ENCODE measurements around the gene GABRB1. TPM values are rescaled to one million over a fixed set of nuclear protein-coding genes. Genes with fewer than 3 reads are reported as not detected.

GABRB1 gene
- polyA plus RNA-seq, 3 donors, result not detected

- no peak for TF ChIP-seq CTCF (IDR thresholded peaks at IDR 0.05)
- H3K4me3 Mint-ChIP-seq, result no peak overlapping the region
Observed at GRCh38 chr4:47209833-47210232, 178.5 kb downstream of the GABRB1 start.

GRCh38 chr4:47210828-47211227 is 179.5 kb downstream of the GABRB1 start:
- Histone ChIP-seq H2AFZ (ENCODE audit: insufficient read depth, low read depth, low read length, poor library complexity, severe bottlenecking) (no peak overlapping the region), H3K36me3 (replicated peaks in 1 of 2; ENCODE audit: control insufficient read depth in 1 of 2, insufficient read depth in 2 of 2, low read length in 2 of 2) (no peaks in the 10 kb centered on the region), H3K27ac (ENCODE audit: low read depth in 1 of 2, low read length in 2 of 2) (no peak overlapping the region), H3K27me3 (ENCODE audit: control insufficient read depth in 2 of 2, insufficient read depth in 2 of 2, low read length in 2 of 2) (no peaks in the 10 kb centered on the region), H3K4me3 (replicated peaks in 1 of 3; ENCODE audit: low read depth in 2 of 3, low read length in 3 of 3) (no peak overlapping the region), H3K4me2 (replicated peaks; ENCODE audit: extremely low read depth, low read length, poor library complexity, severe bottlenecking) (no peak overlapping the region), H3K79me2 (ENCODE audit: insufficient read depth, low read length) (no peaks in the 10 kb centered on the region), H4K20me1 (ENCODE audit: insufficient read depth, low read length) (no peaks in the 10 kb centered on the region), H3K9ac (ENCODE audit: insufficient read depth, low read length, poor library complexity, severe bottlenecking) (no peak overlapping the region), H3K9me3 (replicated peaks in 1 of 2; ENCODE audit: control insufficient read depth in 1 of 2, insufficient read depth in 1 of 2, low read length in 2 of 2) (no peaks in the 10 kb centered on the region), H3K4me1 (ENCODE audit: control insufficient read depth in 1 of 2, insufficient read depth in 2 of 2, low read length in 2 of 2) (no peaks in the 10 kb centered on the region)
- intact Hi-C loops (cut with micrococcal nuclease), result no loop called here
- no peak for DNase-seq
- no peaks in the 10 kb centered on the region for H3K36me3 Mint-ChIP-seq
- no peaks in the 10 kb centered on the region for H3K4me1 Mint-ChIP-seq
- no peak overlapping the region for H3K27ac Mint-ChIP-seq
- no CpG with 5 or more reads among the region's 3 CpGs for WGBS (ENCODE audit: insufficient coverage)
- no peak for TF ChIP-seq CTCF (IDR thresholded peaks at IDR 0.05)
- peaks cover 0 to 7% (median 3%) of the 10 kb centered on the region in 3 donors for H3K27me3 Mint-ChIP-seq (ENCODE audit: low read depth in 3 of 3)
- no peak overlapping the region for H3K4me3 Mint-ChIP-seq
- no peaks in the 10 kb centered on the region for H3K9me3 Mint-ChIP-seq

More at GRCh38 chr4:47209833-47210232, 178.5 kb downstream of the GABRB1 start:
- no peaks in the 10 kb centered on the region for H3K9me3 ChIP-seq (replicated peaks in 1 of 2; ENCODE audit: control insufficient read depth in 1 of 2, insufficient read depth in 1 of 2, low read length in 2 of 2)
- no peak overlapping the region for H2AFZ ChIP-seq (ENCODE audit: insufficient read depth, low read depth, low read length, poor library complexity, severe bottlenecking)
- no peaks in the 10 kb centered on the region for H3K27me3 ChIP-seq (ENCODE audit: control insufficient read depth in 2 of 2, insufficient read depth in 2 of 2, low read length in 2 of 2)
- H3K27ac Mint-ChIP-seq, result no peak overlapping the region
- H3K9ac ChIP-seq (ENCODE audit: insufficient read depth, low read length, poor library complexity, severe bottlenecking), result no peak overlapping the region
- no peak overlapping the region for H3K4me3 ChIP-seq (replicated peaks in 1 of 3; ENCODE audit: low read depth in 2 of 3, low read length in 3 of 3)
- no peaks in the 10 kb centered on the region for H3K36me3 Mint-ChIP-seq
- H3K4me1 Mint-ChIP-seq, result no peaks in the 10 kb centered on the region
- H3K27ac ChIP-seq (ENCODE audit: low read depth in 1 of 2, low read length in 2 of 2), result no peak overlapping the region
- no peaks in the 10 kb centered on the region for H3K9me3 Mint-ChIP-seq
- peaks cover 0 to 8% (median 3%) of the 10 kb centered on the region in 3 donors for H3K27me3 Mint-ChIP-seq (ENCODE audit: low read depth in 3 of 3)
- no peaks in the 10 kb centered on the region for H4K20me1 ChIP-seq (ENCODE audit: insufficient read depth, low read length)
- H3K79me2 ChIP-seq (ENCODE audit: insufficient read depth, low read length), result no peaks in the 10 kb centered on the region
- intact Hi-C loops (cut with micrococcal nuclease), result no loop called here
- no CpG with 5 or more reads among the region's 1 CpG for WGBS (ENCODE audit: insufficient coverage)
- no peak for DNase-seq
- no peaks in the 10 kb centered on the region for H3K36me3 ChIP-seq (replicated peaks in 1 of 2; ENCODE audit: control insufficient read depth in 1 of 2, insufficient read depth in 2 of 2, low read length in 2 of 2)
- H3K4me2 ChIP-seq (replicated peaks; ENCODE audit: extremely low read depth, low read length, poor library complexity, severe bottlenecking), result no peak overlapping the region
- H3K4me1 ChIP-seq (ENCODE audit: control insufficient read depth in 1 of 2, insufficient read depth in 2 of 2, low read length in 2 of 2), result no peaks in the 10 kb centered on the region
